ENCODE measurements around the gene F11. TPM values are rescaled to one million over a fixed set of nuclear protein-coding genes. Genes with fewer than 3 reads are reported as not detected.

The F11 gene
- total RNA-seq: not detected in 2 replicates

DNA sequence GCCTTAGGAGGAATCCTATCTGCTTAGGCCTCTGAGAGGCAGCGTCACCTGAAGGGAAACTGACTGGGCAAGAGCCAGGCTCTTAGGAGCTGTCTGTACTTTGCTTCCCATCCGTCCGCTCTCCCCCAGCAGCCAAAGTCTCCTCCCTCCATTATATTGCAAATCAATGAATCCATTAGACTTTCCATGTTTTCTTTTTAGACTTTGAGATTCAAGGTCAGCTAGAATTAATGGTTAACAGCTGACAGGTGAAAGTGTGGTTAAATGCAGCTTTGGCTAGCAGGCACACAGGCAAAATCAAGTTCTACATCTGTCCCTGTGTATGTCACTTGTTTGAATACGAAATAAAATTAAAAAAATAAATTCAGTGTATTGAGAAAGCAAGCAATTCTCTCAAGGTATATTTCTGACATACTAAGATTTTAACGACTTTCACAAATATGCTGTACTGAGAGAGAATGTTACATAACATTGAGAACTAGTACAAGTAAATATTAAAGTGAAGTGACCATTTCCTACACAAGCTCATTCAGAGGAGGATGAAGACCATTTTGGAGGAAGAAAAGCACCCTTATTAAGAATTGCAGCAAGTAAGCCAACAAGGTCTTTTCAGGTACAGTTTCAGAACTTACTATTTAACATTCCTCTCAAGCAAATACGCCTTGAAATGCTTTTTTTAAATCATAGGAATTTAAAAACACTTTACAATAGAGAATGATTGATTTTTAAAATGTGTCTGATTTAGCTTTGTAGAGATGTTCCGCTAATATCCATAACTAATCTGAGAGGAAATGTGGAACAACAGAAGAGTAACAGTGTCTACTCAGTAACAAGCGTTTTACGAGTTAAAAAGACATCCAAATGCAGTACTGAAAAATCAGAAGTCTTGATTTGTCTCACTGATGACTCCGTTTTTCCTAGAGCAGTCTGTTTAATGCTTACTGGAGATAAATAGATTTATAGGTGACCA is at the start of gene F11:
F11 (plus strand) TSS at position 507 of the 970 bp plus-strand sequence. CDS start 948 bp downstream, outside the sequence.

DNA sequence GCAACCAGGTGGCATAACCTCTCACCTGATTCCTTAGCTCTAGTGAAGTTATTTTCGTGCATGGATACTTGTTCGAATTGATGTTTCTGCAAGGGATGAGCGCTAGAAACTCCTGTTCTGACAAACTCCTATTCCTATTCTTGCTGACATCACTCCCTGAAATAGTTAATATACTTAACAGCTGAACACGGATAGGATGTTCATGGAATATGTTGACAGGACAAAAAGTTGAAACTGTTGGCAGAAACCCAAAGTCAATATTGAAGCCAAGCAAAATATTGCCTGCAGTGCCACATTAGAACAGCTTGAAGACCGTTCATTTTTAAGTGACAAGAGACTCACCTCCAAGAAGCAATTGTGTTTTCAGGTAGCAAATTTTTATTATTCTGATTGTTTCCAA is 38.8 kb upstream of the F11 start, which contains the start of gene KLKB1:
KLKB1 (plus strand) TSS at position 287 of the 400 bp plus-strand sequence. CDS start 689 bp downstream, outside the sequence.

Other genes starting within 250 kb of the F11 start
- 17.9 and 29.9 TPM in 2 replicates for gene TLR3, start 197.0 kb upstream of the F11 start, total RNA-seq
- gene FAM149A, start 161.5 kb upstream of the F11 start, total RNA-seq: 13.6 and 14.4 TPM in 2 replicates
- gene CYP4V2, start 74.6 kb upstream of the F11 start, total RNA-seq: 40.0 and 64.9 TPM in 2 replicates
- gene KLKB1, start 38.7 kb upstream of the F11 start, total RNA-seq: 0.26 and 0.54 TPM in 2 replicates